NCI-H2171 (cell line): Measurements from ENCODE around the gene NKX6-1.

Experiments used
- DNase-seq: peaks from one replicate; lab custom pipeline; 2025; lab: John Stamatoyannopoulos, UW

NKX6-1 gene

GRCh38 chr4:84479663-84480062 is 19.4 kb downstream of the NKX6-1 start:
- no peak for DNase-seq

- DNase-seq, result no peak
These were observed 21.4 kb downstream of the NKX6-1 start for GRCh38 chr4:84477738-84478137.

GRCh38 chr4:84474107-84474506 is 25.0 kb downstream of the NKX6-1 start:
- DNase-seq, result no peak

- DNase-seq, result no peak
These were observed 26.9 kb downstream of the NKX6-1 start for GRCh38 chr4:84472154-84472553.

GRCh38 chr4:84470204-84470785 is 28.8 kb downstream of the NKX6-1 start:
- no peak for DNase-seq

GRCh38 chr4:84467601-84468000 is 31.5 kb downstream of the NKX6-1 start:
- no peak for DNase-seq

- no peak for DNase-seq
These were observed 39.3 kb downstream of the NKX6-1 start for GRCh38 chr4:84459783-84460182.

GRCh38 chr4:84456157-84456556 is 42.9 kb downstream of the NKX6-1 start:
- no peak for DNase-seq

- no peak for DNase-seq
These were observed 43.4 kb downstream of the NKX6-1 start for GRCh38 chr4:84455697-84456096.

- no peak for DNase-seq
These were observed 47.5 kb downstream of the NKX6-1 start for GRCh38 chr4:84451546-84451945.

- DNase-seq, result no peak
These were observed 55.6 kb downstream of the NKX6-1 start for GRCh38 chr4:84443523-84443922.

- DNase-seq, result no peak
These were observed 56.3 kb downstream of the NKX6-1 start for GRCh38 chr4:84442778-84443177.
